GM21447 (cell line): ENCODE results near the gene INHBC.

Experiments used
- ATAC-seq: cut with Tn5 transposase; IDR thresholded peaks from one replicate; pipeline ENCODE4 v1.9.1; 2021; ENCODE audit not compliant: unreplicated experiment

INHBC gene

DNA sequence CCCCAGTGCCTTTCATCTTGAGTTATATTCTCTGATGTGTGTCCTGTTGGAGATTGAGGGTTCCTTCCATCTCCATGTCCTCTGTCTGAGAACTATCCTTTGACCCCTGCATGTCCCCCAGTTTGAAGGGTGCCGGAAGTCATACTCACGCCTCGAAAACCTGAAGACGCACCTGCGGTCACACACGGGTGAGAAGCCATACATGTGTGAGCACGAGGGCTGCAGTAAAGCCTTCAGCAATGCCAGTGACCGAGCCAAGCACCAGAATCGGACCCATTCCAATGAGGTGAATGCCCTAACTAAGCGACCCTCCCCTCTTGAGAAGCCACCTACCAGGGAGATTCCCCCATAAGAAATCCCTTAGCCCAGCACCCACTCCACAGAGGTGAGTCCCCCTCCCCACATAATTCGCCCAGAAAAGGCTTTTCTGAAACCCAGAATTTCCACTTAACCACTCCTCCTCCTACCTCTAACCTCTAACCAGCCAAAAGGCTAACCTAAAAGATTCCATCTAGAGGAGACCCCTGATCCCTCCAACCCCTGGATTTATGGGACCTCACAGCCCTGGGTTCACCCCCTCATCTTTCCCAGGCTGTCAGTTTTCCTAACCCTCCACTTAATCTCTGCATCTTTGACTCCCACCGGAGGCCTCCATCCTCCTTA, 32.8 kb downstream of the INHBC start:
- ATAC-seq: no peak

DNA sequence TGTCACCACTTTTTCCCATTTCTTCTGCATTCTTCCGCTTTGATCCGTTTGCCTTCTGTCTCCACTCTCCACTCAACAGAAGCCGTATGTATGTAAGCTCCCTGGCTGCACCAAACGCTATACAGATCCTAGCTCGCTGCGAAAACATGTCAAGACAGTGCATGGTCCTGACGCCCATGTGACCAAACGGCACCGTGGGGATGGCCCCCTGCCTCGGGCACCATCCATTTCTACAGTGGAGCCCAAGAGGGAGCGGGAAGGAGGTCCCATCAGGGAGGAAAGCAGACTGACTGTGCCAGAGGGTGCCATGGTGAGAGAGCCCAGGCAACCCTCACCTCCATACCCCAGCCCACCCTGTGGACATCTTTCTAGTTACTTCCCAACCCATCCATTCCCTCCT, 33.3 kb downstream of the INHBC start:
- no peak for ATAC-seq

DNA sequence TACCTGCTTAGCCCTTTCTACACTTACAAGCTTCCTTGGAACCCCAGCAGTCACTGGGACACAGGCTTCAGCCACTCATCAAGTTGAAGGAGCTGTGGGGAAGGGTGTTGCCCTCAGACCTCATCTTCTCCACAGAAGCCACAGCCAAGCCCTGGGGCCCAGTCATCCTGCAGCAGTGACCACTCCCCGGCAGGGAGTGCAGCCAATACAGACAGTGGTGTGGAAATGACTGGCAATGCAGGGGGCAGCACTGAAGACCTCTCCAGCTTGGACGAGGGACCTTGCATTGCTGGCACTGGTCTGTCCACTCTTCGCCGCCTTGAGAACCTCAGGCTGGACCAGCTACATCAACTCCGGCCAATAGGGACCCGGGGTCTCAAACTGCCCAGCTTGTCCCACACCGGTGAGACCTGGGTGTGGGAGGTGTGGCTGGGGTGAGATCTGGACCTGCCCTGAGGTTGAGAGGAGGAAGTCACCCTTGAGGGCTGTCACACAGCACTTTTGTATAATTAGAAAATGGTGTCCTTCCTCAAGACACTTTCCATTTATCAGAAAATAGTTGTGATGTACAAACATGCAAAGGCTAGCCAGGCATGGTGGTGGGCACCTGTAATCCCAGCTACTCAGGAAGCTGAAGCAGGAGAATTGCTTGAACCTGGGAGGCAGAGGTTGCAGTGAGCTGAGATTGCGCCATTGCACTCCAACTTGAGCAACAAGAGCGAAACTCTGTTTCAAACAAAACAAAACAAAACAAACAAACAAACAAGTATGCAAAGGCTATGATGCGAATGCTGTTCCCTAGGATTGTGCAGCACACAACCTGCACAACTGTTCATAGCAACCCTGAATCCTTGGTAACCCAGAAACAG, 34.9 kb downstream of the INHBC start:
- ATAC-seq: no peak

DNA sequence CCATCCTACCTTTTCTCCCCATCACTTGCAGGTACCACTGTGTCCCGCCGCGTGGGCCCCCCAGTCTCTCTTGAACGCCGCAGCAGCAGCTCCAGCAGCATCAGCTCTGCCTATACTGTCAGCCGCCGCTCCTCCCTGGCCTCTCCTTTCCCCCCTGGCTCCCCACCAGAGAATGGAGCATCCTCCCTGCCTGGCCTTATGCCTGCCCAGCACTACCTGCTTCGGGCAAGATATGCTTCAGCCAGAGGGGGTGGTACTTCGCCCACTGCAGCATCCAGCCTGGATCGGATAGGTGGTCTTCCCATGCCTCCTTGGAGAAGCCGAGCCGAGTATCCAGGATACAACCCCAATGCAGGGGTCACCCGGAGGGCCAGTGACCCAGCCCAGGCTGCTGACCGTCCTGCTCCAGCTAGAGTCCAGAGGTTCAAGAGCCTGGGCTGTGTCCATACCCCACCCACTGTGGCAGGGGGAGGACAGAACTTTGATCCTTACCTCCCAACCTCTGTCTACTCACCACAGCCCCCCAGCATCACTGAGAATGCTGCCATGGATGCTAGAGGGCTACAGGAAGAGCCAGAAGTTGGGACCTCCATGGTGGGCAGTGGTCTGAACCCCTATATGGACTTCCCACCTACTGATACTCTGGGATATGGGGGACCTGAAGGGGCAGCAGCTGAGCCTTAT, 35.8 kb downstream of the INHBC start:
- ATAC-seq: no peak

DNA sequence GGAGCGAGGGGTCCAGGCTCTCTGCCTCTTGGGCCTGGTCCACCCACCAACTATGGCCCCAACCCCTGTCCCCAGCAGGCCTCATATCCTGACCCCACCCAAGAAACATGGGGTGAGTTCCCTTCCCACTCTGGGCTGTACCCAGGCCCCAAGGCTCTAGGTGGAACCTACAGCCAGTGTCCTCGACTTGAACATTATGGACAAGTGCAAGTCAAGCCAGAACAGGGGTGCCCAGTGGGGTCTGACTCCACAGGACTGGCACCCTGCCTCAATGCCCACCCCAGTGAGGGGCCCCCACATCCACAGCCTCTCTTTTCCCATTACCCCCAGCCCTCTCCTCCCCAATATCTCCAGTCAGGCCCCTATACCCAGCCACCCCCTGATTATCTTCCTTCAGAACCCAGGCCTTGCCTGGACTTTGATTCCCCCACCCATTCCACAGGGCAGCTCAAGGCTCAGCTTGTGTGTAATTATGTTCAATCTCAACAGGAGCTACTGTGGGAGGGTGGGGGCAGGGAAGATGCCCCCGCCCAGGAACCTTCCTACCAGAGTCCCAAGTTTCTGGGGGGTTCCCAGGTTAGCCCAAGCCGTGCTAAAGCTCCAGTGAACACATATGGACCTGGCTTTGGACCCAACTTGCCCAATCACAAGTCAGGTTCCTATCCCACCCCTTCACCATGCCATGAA, 36.5 kb downstream of the INHBC start:
- ATAC-seq: no peak

DNA sequence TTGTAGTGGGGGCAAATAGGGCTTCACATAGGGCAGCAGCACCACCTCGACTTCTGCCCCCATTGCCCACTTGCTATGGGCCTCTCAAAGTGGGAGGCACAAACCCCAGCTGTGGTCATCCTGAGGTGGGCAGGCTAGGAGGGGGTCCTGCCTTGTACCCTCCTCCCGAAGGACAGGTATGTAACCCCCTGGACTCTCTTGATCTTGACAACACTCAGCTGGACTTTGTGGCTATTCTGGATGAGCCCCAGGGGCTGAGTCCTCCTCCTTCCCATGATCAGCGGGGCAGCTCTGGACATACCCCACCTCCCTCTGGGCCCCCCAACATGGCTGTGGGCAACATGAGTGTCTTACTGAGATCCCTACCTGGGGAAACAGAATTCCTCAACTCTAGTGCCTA, 37.1 kb downstream of the INHBC start:
- no peak for ATAC-seq

DNA sequence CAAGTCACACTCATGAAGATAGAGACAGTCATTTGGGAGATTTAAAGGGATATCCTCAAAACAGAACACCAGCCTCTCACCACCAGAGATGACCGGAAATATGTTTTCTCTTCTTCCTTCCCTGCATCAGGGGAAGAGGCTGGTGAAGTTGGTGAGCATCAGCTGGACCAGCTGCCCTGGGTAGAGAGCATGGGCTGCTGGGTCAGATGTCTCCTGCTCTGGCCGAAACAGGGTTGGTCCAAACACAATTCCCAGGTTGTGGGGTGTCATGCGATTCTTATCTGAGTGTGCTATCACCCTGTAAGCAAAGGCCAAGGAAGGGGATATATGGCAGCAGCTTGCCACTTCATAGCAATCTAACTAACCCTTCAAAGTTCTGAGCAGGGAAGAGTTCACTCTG, 37.8 kb downstream of the INHBC start:
- no peak for ATAC-seq

DNA sequence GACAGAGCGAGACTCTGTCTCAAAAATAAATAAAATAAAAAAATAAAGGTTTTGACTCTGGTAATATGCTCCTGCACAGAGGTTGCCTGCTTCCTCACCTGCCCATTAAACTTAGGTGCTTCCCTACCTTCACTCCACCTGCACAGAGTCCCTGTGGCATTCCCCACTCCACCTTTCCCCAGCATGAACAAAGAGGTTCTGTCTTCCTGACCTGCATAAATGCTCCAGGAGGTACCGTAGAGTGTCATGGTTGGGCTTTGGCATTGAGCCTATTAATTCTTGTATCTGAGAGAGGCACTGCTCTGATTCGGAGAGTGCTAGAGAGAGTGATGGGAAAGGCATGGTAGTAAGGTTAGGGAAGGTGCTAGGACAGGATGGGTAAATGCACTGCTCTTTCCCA, 38.8 kb downstream of the INHBC start:
- no peak for ATAC-seq

DNA sequence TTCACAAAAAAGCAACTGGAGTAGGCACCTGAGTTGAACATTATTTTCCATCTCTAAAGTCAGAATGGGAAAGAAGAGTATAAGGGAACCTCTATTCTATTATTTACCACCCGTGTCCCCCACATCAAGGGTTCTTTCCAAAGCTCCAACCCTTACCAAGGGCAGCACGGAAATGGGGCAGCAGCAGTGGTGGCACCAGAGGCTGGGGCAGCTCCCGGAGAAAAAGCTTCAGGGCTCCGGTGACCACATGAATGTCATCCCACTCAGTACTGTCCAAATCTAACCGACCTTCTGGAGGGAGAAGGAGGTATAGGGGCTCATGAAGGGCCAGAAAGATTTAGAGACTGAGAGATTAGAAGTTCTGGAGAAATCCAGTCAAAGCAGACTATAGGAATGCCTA, 39.3 kb downstream of the INHBC start:
- ATAC-seq: no peak

DNA sequence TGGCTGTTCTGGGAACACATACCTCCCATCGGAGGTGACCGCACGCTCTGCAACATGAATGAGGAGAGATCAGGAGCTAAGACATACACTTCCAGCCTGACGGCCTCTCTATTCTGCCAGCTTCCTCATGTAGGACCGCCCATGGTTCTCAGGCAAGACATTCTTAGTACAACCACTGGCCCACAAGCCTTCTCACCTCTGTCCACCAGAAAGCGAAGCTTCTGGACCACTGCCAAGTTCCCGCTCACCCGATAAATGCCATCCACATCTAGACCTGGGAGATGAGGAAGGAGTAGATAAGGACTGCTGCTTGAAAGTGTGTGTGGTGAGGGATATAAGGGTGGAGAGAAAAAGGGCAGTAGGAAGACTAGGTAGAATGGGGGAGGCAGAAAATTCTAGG, 39.8 kb downstream of the INHBC start:
- ATAC-seq: no peak

DNA sequence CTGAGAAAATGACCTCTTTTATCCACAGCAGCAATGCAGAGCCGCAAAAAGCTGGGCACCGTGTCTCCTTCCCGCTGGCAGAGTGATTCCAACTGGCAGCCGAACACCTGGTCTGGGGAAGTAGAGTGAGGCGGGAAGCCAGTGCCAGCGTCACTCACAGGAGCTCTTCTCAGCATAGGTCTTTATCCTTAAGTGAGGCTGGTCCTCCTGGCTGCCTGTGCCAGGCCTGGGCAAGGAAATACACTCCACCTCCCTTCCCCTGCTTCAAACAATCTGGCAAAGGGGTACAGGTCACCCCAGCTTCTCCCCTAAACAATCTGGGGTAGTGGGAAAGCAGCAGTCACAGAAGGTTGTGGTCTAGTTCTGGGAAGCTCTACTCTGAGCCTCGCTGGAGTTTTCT, 40.3 kb downstream of the INHBC start:
- ATAC-seq: no peak

DNA sequence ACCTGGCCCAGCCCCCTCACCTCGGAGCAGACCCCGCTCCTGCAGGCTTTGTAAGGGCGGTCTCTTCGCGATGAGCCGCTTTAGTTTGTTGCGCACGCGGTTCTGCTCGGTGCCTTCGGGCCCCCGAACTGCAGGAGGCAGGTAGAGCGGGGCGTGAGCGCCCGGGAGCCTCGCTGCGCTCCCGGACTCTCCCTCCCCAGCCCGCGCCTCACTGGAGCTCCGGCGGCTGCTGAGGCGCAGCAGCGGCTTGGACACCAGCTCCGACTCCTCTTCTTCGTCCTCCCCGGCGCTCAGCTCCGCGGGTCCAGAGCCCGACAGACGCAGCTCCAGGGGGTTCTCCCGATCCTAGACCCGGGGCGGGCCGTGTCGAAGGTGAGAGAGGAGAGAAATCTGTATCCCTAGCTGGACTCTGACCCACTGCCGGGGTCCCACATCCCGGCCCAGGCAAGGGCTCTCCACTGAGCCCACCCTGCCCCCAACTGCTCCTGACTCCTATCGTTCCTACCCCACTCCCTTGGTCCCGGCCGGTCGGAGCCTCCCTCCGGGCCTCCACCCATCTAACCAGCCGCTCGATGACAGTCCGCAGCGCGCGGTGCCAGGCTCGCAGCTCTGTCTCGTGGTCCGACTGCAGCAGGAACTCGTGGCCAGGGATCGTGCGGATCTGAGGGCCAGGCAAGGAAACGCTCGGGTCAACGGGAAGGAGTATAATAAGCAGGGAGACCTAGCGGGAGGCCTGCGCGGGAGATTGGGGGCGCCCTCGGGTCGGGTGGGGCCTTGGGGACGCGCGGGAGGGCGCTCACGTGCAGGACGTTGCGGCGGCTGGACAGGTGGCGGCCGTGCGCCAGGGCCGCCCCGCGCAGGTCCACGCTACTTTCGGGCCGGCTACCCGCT, 40.9 kb downstream of the INHBC start:
- ATAC-seq: peak; percentile 9

DNA sequence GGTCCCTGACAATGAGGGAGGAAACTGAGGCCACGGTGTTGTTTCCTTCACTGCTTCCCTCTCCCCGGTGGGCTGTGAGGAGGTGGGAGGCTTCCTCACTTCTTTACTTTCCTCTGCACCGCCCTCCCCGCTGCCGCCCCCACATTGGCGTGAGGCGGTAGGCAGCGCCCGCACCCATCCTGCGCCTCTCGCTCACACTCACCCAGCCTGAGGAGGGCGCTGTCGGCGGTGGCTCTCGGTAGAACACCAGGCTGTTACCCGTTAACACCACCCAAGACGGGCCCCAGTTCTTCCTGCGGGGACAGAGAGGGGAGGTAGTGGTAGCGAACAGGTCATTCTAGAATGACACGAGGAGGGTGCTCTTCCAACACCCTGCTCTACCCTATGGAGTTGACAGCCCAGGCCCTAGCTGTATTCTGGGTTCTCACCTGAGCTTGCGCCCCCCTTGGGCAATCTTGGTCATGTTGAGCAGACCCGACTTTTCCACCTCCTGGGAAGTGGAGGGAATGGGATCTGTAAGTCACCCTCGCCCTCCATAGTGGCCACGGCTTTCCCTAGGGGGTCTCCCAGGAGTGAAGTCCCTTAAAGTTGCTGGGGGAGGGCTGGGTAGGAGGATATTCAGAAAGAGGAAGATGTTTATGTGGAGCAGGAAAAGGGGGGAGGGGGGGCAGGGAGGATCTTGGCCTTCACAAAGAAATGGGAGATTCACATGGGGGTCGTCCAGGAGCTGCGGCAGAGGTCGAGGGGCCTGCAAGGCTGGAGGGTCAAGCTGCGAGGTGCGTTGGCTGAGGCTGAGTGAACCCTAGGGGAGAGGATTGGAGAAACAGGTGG, 41.8 kb downstream of the INHBC start:
- peak; percentile 36 for ATAC-seq

DNA sequence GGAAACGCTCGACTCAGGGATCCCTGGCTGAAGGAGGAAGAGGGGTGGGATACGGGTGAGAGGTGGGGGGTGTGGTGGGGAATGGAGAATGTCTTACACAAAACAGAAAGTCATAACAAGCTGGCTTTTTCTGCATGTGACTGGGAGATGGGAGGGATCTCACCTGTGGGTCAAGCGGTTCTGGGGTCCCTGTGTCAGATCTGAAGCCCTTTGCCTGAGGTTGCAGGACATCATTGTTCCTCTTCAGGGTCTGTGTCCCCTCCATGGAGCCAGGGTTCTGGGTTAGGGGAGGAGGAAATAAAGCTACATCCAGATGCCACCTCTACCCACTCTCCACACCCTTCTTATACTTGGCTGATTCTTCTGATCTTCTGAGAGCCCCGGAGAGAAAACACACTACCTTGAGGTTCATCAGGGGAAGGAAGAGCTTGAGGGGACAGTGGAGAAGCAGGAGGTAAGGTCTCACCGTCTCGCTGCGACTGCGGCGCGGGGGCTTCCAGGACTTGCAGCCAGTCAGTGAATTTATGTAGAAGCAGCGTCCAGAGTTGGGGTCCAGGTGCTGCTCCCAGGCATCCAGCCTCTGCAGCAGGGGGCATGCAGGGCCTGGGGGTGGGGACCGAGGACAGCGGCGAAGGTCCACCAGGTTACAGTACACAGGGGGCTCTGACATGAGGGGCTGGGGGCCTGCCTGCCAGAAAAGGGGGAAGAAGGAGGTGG, 42.6 kb downstream of the INHBC start:
- no peak for ATAC-seq

DNA sequence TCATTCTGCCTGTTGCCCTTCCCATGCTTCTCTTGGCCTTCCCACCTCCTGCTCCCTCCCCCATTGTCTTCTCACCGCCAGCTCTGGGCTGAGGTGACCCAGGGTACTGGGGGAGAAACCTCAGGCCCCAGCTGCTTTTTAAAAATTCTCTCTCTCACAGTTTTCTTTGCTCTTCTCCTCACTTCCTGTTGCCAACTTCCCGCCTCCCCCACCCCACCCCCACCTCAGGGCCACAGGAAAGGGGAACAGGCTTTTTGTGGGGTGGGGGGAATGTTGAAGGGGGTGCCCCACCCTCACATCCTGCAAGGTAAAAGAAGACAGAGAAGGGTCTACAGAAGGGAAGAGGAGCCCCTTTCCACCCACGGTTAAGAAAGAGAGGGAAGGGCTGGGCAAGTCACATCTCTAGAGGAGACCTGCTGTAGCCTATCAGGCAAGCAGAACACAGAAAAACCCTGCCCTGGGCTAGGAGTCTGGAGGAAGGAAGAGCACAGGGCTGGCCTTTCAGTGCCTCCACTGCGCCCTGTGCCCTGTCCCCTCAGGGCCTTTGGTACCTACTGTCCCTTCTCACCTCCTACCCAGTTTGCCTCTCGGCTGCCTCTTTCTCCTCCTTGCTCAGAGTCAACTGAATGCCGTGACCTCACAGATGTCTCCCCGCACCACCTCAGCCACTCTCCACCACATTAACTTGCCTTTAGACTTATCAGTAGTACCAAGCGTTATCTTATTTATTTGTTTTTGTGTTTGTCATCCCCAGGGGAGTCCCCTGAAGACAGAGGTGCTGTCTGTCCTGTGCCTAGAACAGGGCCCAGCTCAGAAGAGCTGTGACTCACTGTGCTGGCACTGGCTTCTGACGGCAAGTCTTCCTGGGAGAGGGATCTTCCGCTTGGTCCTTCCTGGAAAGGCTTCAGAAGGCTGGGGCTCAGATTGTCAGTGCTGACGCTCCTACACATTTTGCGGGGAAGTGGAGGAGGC, 43.4 kb downstream of the INHBC start:
- peak; percentile 37 for ATAC-seq

DNA sequence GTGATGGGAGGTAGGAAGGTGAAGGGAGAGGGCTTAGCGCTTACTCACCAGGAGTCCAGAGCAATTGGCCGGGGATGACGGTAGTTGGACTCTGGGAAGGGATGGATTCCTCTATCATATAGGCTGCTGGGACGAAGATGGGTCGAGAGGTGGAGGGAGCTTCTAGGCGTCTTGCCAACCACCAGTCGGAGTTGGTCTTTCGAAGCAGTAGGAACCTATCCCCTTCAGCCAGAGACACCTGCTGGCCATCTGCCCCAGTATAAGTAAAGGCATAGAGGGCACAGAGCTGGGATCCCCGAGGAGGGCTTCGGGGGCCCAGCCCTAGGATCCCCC, 44.4 kb downstream of the INHBC start:
- no peak for ATAC-seq

DNA sequence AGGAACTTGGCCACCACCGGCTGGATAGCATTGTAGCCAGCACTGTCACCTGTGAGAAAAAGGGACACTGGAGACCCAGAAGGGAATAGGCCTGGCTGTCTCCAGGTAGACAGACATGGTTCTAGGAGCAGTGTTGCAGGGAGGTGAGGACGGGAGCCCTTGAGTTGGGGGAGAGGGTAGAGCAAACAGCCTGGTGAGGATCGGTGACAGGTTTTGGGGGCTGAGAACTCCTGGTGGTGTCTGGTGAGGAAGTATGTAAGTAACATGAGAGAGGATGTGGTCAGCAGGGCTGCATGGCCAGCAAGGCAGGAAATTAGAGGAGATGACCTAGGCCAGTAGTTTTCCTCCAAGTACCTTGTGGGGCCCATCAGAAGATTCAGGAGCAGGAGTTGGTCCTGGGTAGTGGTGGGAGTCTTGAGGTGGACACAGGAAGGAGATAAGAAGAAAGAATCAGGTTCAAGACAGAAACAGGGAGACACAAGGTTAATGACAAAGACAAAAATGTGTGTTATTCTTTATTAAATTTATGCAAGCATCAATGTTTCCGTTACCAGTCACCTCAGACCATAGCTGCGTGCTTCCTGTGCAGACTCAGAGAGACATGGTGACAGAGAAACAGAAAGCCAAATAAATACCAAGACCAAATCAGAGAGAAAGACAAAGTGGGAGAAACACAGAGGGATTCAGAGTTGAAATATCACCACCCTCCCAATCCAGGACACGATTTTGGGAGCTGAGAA, 45.0 kb downstream of the INHBC start, which contains the start of gene ARHGAP9:
TSS of gene ARHGAP9 (minus strand) at position 491 of the 740 bp plus-strand sequence. CDS start at position 31, 460 bp downstream.
- peak; percentile 30 for ATAC-seq
